H1 (cell line): ENCODE data around the gene CYB5R3. TPM values are rescaled to one million over a fixed set of nuclear protein-coding genes. Genes with fewer than 3 reads are reported as not detected.

ENCODE experiments used
- CTCF ChIA-PET: fragments of 300-600 bp; sonication (Branson Sonifier 250); formaldehyde crosslinking; loops from one replicate; lab custom pipeline; 2021; ENCODE audit not compliant: partially characterized antibody; lab: Charles Lee
- POLR2A ChIA-PET: fragments of 300-600 bp; sonication (Branson Sonifier 250); formaldehyde crosslinking; loops from one replicate; lab custom pipeline; 2021; ENCODE audit warnings: inconsistent platforms; ENCODE audit not compliant: partially characterized antibody; lab: Charles Lee
- DNase-seq, 2 experiments: peaks; one replicate each; pipeline versions ENCODE4 v3.0.0 to v3.0.0-alpha.2; 2010 to 2022; ENCODE audit warnings: low spot score in 2 of 2, low read depth in 1 of 2, mixed read lengths in 1 of 2
- FAIRE-seq: peaks from 2 replicates; lab custom pipeline; 2011; peaks lifted over from hg19 to GRCh38; lab: Jason Lieb, UNC
- H2AFZ ChIP-seq: 2 replicates; pipeline ENCODE4 v1.8.1; 2012; ENCODE audit warnings: low read length, inconsistent platforms
- H2AK5ac ChIP-seq: 2 replicates; pipeline ENCODE4 v1.6.1; 2013; ENCODE audit warnings: low read depth, low read length
- H2BK120ac ChIP-seq: replicated peaks from 2 replicates; pipeline ENCODE3; 2013; ENCODE audit warnings: low read depth, low read length, inconsistent platforms
- H2BK12ac ChIP-seq: 2 replicates; pipeline ENCODE4 v1.6.1; 2013; ENCODE audit warnings: low read depth, low read length
- H2BK15ac ChIP-seq: 2 replicates; pipeline ENCODE4 v1.6.1; 2013; ENCODE audit warnings: low read length
- H2BK20ac ChIP-seq: 2 replicates; pipeline ENCODE4 v1.6.1; 2013; ENCODE audit warnings: low read length
- H2BK5ac ChIP-seq: 2 replicates; pipeline ENCODE4 v1.6.1; 2013; ENCODE audit warnings: low read depth, low read length
- H3K14ac ChIP-seq: 2 replicates; pipeline ENCODE4 v1.6.1; 2013; ENCODE audit warnings: inconsistent platforms; ENCODE audit not compliant: insufficient read length
- H3K18ac ChIP-seq: 2 replicates; pipeline ENCODE4 v1.6.1; 2013; ENCODE audit warnings: low read length; ENCODE audit errors: extremely low read depth
- H3K23ac ChIP-seq: 2 replicates; pipeline ENCODE4 v1.6.1; 2013; ENCODE audit warnings: inconsistent platforms; ENCODE audit not compliant: insufficient read length
- H3K23me2 ChIP-seq: 2 replicates; pipeline ENCODE4 v1.6.1; 2013; ENCODE audit warnings: low read depth, low read length
- H3K27ac ChIP-seq: 2 replicates; pipeline ENCODE4 v1.6.1; 2011; ENCODE audit warnings: low read depth, low read length, inconsistent platforms
- H3K27me3 ChIP-seq, 4 experiments: replicated peaks in 1 of 4; 1 replicate in 1 of 4; 2 replicates in 3 of 4; pipeline versions ENCODE4 v1.6.1 to v1.8.1; 2011 to 2013; ENCODE audit warnings: low read length in 3 of 4, mild to moderate bottlenecking in 3 of 4, inconsistent platforms in 2 of 4, mixed read lengths in 2 of 4, moderate library complexity in 1 of 4; ENCODE audit not compliant: control insufficient read depth in 3 of 4, insufficient read depth in 3 of 4; ENCODE audit errors: extremely low read depth in 1 of 4
- H3K36me3 ChIP-seq, 4 experiments: 2 replicates each; pipeline versions ENCODE4 v1.6.1 to v1.8.1; 2011 to 2013; ENCODE audit warnings: mild to moderate bottlenecking in 4 of 4, low read length in 3 of 4, moderate library complexity in 2 of 4, control low read depth in 1 of 4, inconsistent platforms in 1 of 4; ENCODE audit not compliant: insufficient read depth in 4 of 4, control insufficient read depth in 2 of 4
- H3K4ac ChIP-seq: replicated peaks from 2 replicates; pipeline ENCODE3; 2013; ENCODE audit warnings: low read length, low read depth, mixed read lengths, inconsistent platforms; ENCODE audit not compliant: insufficient read length
- H3K4me1 ChIP-seq, 4 experiments: replicated peaks in 1 of 4; 1 replicate in 1 of 4; 2 replicates in 3 of 4; pipeline versions ENCODE4 v1.6.1 to v1.8.1; 2011 to 2013; ENCODE audit warnings: low read length in 3 of 4, inconsistent platforms in 2 of 4, mixed read lengths in 1 of 4; ENCODE audit not compliant: insufficient read depth in 4 of 4, control insufficient read depth in 3 of 4
- H3K4me2 ChIP-seq, 2 experiments: 2 replicates each; pipeline versions ENCODE4 v1.6.1 to v1.8.1; 2011 to 2013; ENCODE audit warnings: low read depth in 2 of 2, low read length in 2 of 2, control low read depth in 1 of 2, inconsistent platforms in 1 of 2, mild to moderate bottlenecking in 1 of 2; ENCODE audit not compliant: insufficient read depth in 1 of 2
- H3K4me3 ChIP-seq, 4 experiments: fragments of 200-600, 300-600 bp in 1 of 4; sonication (generic), shearing (Covaris generic), sonication (Bioruptor Twin) in 1 of 4; 2 replicates each; pipeline versions ENCODE4 v1.5.1 to v1.8.1; 2011 to 2016; ENCODE audit warnings: low read length in 4 of 4, low read depth in 3 of 4, control low read depth in 2 of 4, inconsistent platforms in 2 of 4, mild to moderate bottlenecking in 2 of 4, mixed read lengths in 1 of 4, moderate library complexity in 1 of 4; ENCODE audit not compliant: insufficient read depth in 2 of 4; ENCODE audit errors: extremely low read depth in 1 of 4
- H3K56ac ChIP-seq: replicated peaks from 2 replicates; pipeline ENCODE3; 2013; ENCODE audit warnings: low read depth, mild to moderate bottlenecking, mixed read lengths, low read length, inconsistent platforms; ENCODE audit not compliant: insufficient read length
- H3K79me1 ChIP-seq: 2 replicates; pipeline ENCODE4 v1.6.1; 2013; ENCODE audit warnings: low read depth, low read length, control low read depth
- H3K79me2 ChIP-seq, 2 experiments: 2 replicates each; pipeline versions ENCODE4 v1.6.1 to v1.8.1; 2012 to 2013; ENCODE audit warnings: low read length in 2 of 2, mild to moderate bottlenecking in 2 of 2, inconsistent platforms in 1 of 2; ENCODE audit not compliant: insufficient read depth in 2 of 2, control insufficient read depth in 1 of 2
- H3K9ac ChIP-seq, 4 experiments: replicated peaks in 1 of 4; 1 replicate in 1 of 4; 2 replicates in 3 of 4; pipeline versions ENCODE4 v1.6.1 to v1.8.1; 2011 to 2013; ENCODE audit warnings: low read depth in 3 of 4, low read length in 3 of 4, control low read depth in 2 of 4, mild to moderate bottlenecking in 2 of 4, moderate library complexity in 2 of 4, inconsistent platforms in 1 of 4; ENCODE audit errors: extremely low read depth in 1 of 4
- H3K9me3 ChIP-seq, 2 experiments: 2 replicates each; pipeline versions ENCODE4 v1.6.1 to v1.8.1; 2012 to 2013; ENCODE audit warnings: mild to moderate bottlenecking in 2 of 2, moderate library complexity in 2 of 2, control low read depth in 1 of 2, inconsistent platforms in 1 of 2, low read depth in 1 of 2, low read length in 1 of 2, mixed read lengths in 1 of 2; ENCODE audit not compliant: insufficient read depth in 2 of 2
- H4K20me1 ChIP-seq, 2 experiments: replicated peaks in 1 of 2; 2 replicates each; pipeline versions ENCODE3 to v1.8.1; 2011 to 2013; ENCODE audit warnings: inconsistent platforms in 2 of 2, low read length in 2 of 2, mild to moderate bottlenecking in 1 of 2; ENCODE audit not compliant: insufficient read depth in 2 of 2, control insufficient read depth in 1 of 2
- H4K5ac ChIP-seq: 2 replicates; pipeline ENCODE4 v1.6.1; 2013; ENCODE audit warnings: low read length, low read depth, mixed read lengths, inconsistent platforms; ENCODE audit not compliant: insufficient read length
- H4K8ac ChIP-seq: 2 replicates; pipeline ENCODE4 v1.8.0; 2013; ENCODE audit warnings: mild to moderate bottlenecking, moderate library complexity, low read length, inconsistent platforms; ENCODE audit not compliant: insufficient read depth; ENCODE audit errors: extremely low read depth
- H4K91ac ChIP-seq: replicated peaks from 2 replicates; pipeline ENCODE3; 2013; ENCODE audit warnings: low read length, mixed read lengths, inconsistent platforms; ENCODE audit not compliant: insufficient read length
- BRCA1 ChIP-seq: IDR thresholded peaks from 2 replicates; pipeline ENCODE4 v1.6.1; 2012; ENCODE audit warnings: low read depth, low read length, improper control_type of control experiment
- KDM4A ChIP-seq: IDR thresholded peaks from one replicate; pipeline ENCODE4 v1.7.1; 2012; ENCODE audit warnings: low read depth, mild to moderate bottlenecking, moderate library complexity, low read length, inconsistent platforms; ENCODE audit not compliant: severe bottlenecking
- TAF1 ChIP-seq: IDR thresholded peaks from 2 replicates; pipeline ENCODE4 v1.6.1; 2011; ENCODE audit warnings: mild to moderate bottlenecking, low read depth, low read length
- WGBS, 2 experiments: shearing (Covaris generic) in 1 of 2; methylation state at CpG; one replicate each; pipeline versions ENCODE4 v1.1.6 to v1.1.7; 2013 to 2015; ENCODE audit warnings: low lambda C conversion rate in 2 of 2, mixed read lengths in 2 of 2, inconsistent platforms in 1 of 2, low coverage in 1 of 2, missing lambda C conversion rate in 1 of 2; ENCODE audit not compliant: insufficient replicate concordance in 2 of 2, insufficient coverage in 1 of 2, insufficient read length in 1 of 2; ENCODE audit errors: extremely low coverage in 1 of 2, missing lambda C conversion rate in 1 of 2; 5-methylcytosine and 5-hydroxymethylcytosine counted together
- polyA plus RNA-seq, 7 experiments: library from polyadenylated mRNA; depleted of rRNA in 3 of 7; stranded (reverse) in 5 of 7; unstranded in 2 of 7; fragments of >200 nt in 5 of 7; fragments of 200-250 nt in 2 of 7; gene quantifications; 1 replicate in 5 of 7; 2 replicates in 1 of 7; 4 replicates in 1 of 7; pipeline versions ENCODE4 v1.2.1 to v1.2.3, GENCODE V29; 2011 to 2013; ENCODE audit warnings: missing spikeins in 2 of 7, mixed read lengths in 2 of 7
- total RNA-seq: library from RNA; stranded (reverse); fragmentation: NEBNext Ultra II Directional; extraction: Animal tissue kit (Norgen Biotek cat#: 25700); gene quantifications from 2 replicates; pipeline ENCODE4 v1.2.1, GENCODE V29; 2021

CYB5R3 gene
- total and polyA plus RNA-seq, 2 of the 8 experiments (the other 6 are each of a cell fraction or from before 2014, with no cell fraction given) = 75.3 to 113 TPM

- POLR2A ChIA-PET = interaction anchor here (0.6 to 8.9 kb wide), 4 partner anchors 10 to 22 kb away, joined by 3 to 85 read pairs (median 3); partner anchors contain the start of genes ATP5MGL, CYB5R3 and POLDIP3
- no peak overlapping the region for H3K4ac ChIP-seq
- H2AK5ac ChIP-seq = no peak overlapping the region
- TF ChIP-seq BRCA1 = no peak
- TF ChIP-seq KDM4A = no peak
- no peak for TF ChIP-seq TAF1
- no peak overlapping the region for H2BK20ac ChIP-seq
- no peak overlapping the region for H3K4me3 ChIP-seq
- H4K91ac ChIP-seq = no peak overlapping the region
- H2BK15ac ChIP-seq = no peak overlapping the region
- H3K27ac ChIP-seq = no peak overlapping the region
- no peak overlapping the region for H2AFZ ChIP-seq
- no peak overlapping the region for H4K8ac ChIP-seq
- no peak overlapping the region for H2BK5ac ChIP-seq
- H3K9me3 ChIP-seq = no peaks in the 10 kb centered on the region
- H2BK12ac ChIP-seq = no peak overlapping the region
- peaks cover 0 to 11% of the 10 kb centered on the region in 2 experiments for H4K20me1 ChIP-seq
- H4K5ac ChIP-seq = no peak overlapping the region
- no peaks in the 10 kb centered on the region for H3K4me1 ChIP-seq
- no peaks in the 10 kb centered on the region for H3K79me1 ChIP-seq
- DNase-seq (no peak), FAIRE-seq (no peak)
- 92% methylated on average over 23 of the region's 25 CpGs; no CpG with 5 or more reads in 1 of the 2 experiments for WGBS, 2 experiments
- no peak overlapping the region for H3K4me2 ChIP-seq
- no peaks in the 10 kb centered on the region for H3K27me3 ChIP-seq
- no peaks in the 10 kb centered on the region for H3K79me2 ChIP-seq
- H2BK120ac ChIP-seq = no peak overlapping the region
- no peak overlapping the region for H3K18ac ChIP-seq
- H3K9ac ChIP-seq = no peak overlapping the region
- no peak overlapping the region for H3K56ac ChIP-seq
- H3K23ac ChIP-seq = no peak overlapping the region
- CTCF ChIA-PET = interaction anchor here (0.5 to 1.3 kb wide), 6 partner anchors 20 to 1471 kb away, joined by 3 to 5 read pairs (median 4); no protein-coding TSS in a partner anchor
- H3K23me2 ChIP-seq = no peaks in the 10 kb centered on the region
- H3K14ac ChIP-seq = no peak overlapping the region
- peaks cover 7 to 35% (median 18%) of the 10 kb centered on the region in 4 experiments; a peak in 5 of 8 replicates for H3K36me3 ChIP-seq
These were observed 22.1 kb downstream of the CYB5R3 start for GRCh38 chr22:42626951-42627625.
